ENCODE data around the gene CHID1. TPM values are rescaled to one million over a fixed set of nuclear protein-coding genes. Genes with fewer than 3 reads are reported as not detected.

Gene CHID1
- total and polyA plus RNA-seq, 2 of the 4 experiments (the other 2 are of a cell fraction) = 34.2 to 121 TPM

GRCh38 chr11:957212-957920 is 46.8 kb upstream of the CHID1 start:
- Histone ChIP-seq H3K18ac (ENCODE audit: low read depth, low read length) (no peak overlapping the region), H2AK9ac (replicated peaks; ENCODE audit: low read depth, low read length, poor library complexity) (no peak overlapping the region), H3K4me2 (ENCODE audit: low read depth, low read length) (no peak overlapping the region), H3K56ac (ENCODE audit: extremely low read depth, insufficient read depth, low read length) (no peak overlapping the region), H3K14ac (replicated peaks; ENCODE audit: low read depth, low read length) (no peak overlapping the region), H2BK120ac (ENCODE audit: low read depth, low read length) (no peak overlapping the region), H4K91ac (ENCODE audit: insufficient read depth, low read depth, low read length) (no peak overlapping the region), H3K9me3 (ENCODE audit: control insufficient read depth, insufficient read depth, low read length) (no peaks in the 10 kb centered on the region), H3K27me3 (ENCODE audit: control insufficient read depth, insufficient read depth, low read length) (no peaks in the 10 kb centered on the region), H2AK5ac (ENCODE audit: low read depth, low read length) (no peak overlapping the region), H3K9ac (ENCODE audit: low read depth, low read length) (no peak overlapping the region), H4K5ac (ENCODE audit: low read depth, low read length) (no peak overlapping the region), H3K27ac (ENCODE audit: insufficient read depth, low read length) (no peak overlapping the region), H3K36me3 (ENCODE audit: control insufficient read depth, insufficient read depth, low read length) (peaks cover 29% of the 10 kb centered on the region), H3K23ac (ENCODE audit: low read depth, low read length) (no peak overlapping the region), H2BK20ac (ENCODE audit: low read depth, low read length) (no peak overlapping the region), H4K20me1 (ENCODE audit: insufficient read depth, low read length) (peaks cover 62% of the 10 kb centered on the region), H2BK5ac (ENCODE audit: low read depth, low read length, poor library complexity, severe bottlenecking) (no peak overlapping the region), H3K4ac (ENCODE audit: low read depth, low read length) (no peak overlapping the region), H4K8ac (ENCODE audit: low read depth in 2 of 2, low read length in 2 of 2) (no peak overlapping the region; a peak in 1 of 4 replicates), H3K4me1 (ENCODE audit: control insufficient read depth, insufficient read depth, low read length) (peaks cover 14% of the 10 kb centered on the region), H2AFZ (replicated peaks; ENCODE audit: low read length, poor library complexity) (no peak overlapping the region), H3K4me3 (ENCODE audit: insufficient read depth, low read depth, low read length) (no peak overlapping the region), H3K9me1 (ENCODE audit: insufficient read depth, low read length) (peaks cover 18% of the 10 kb centered on the region; the same call in 1 of the 2 replicates), H3K79me1 (ENCODE audit: low read depth in 1 of 2, low read length in 2 of 2) (peaks cover 21 to 70% of the 10 kb centered on the region in 2 experiments), H2BK15ac (ENCODE audit: low read depth, low read length) (no peak overlapping the region)
- in situ Hi-C loops (cut with MboI; ENCODE audit: low sequenced_read_pairs) = no loop called here
- ChIA-PET POLR2A (ENCODE audit: unreplicated experiment) (no interaction called here), CTCF (no interaction called here)
- ATAC-seq (ENCODE audit: low read depth) = no peak
- dilution Hi-C loops (cut with HindIII; ENCODE audit: low sequenced_read_pairs, unreplicated experiment) = no loop called here
- no peak for DNase-seq
- TF ChIP-seq POLR2A (IDR thresholded peaks at IDR 0.05; ENCODE audit: low read depth, low read length) (no peak), CHD1 (IDR thresholded peaks at IDR 0.05; ENCODE audit: low read depth, low read length) (no peak), MAFK (IDR thresholded peaks at IDR 0.05; ENCODE audit: low read depth, low read length) (no peak)
- intact Hi-C loops (cut with micrococcal nuclease) = no loop called here
- BruUV-seq (replicated peaks) = no TSS peak
- 98% methylated on average over 6 of the region's 11 CpGs; no CpG with 5 or more reads in 1 of the 2 experiments for WGBS, 2 experiments (ENCODE audit: extremely low coverage in 2 of 2, insufficient read length in 1 of 2)
